GM12873 (cell line): Measurements from ENCODE around the gene AGBL1.

Source experiments
- TF ChIP-seq, protein P1 (sequence below): IDR thresholded peaks from 2 replicates; pipeline ENCODE4 v1.5.1; 2012; ENCODE audit warnings: low read depth, mild to moderate bottlenecking, moderate library complexity, low read length, control low read depth; ENCODE audit not compliant: insufficient read depth; ENCODE audit errors: missing control alignments

The AGBL1 gene

GRCh38 chr15:86267892-86268291 is 188.2 kb downstream of the AGBL1 start:
- TF ChIP-seq, protein P1, sequence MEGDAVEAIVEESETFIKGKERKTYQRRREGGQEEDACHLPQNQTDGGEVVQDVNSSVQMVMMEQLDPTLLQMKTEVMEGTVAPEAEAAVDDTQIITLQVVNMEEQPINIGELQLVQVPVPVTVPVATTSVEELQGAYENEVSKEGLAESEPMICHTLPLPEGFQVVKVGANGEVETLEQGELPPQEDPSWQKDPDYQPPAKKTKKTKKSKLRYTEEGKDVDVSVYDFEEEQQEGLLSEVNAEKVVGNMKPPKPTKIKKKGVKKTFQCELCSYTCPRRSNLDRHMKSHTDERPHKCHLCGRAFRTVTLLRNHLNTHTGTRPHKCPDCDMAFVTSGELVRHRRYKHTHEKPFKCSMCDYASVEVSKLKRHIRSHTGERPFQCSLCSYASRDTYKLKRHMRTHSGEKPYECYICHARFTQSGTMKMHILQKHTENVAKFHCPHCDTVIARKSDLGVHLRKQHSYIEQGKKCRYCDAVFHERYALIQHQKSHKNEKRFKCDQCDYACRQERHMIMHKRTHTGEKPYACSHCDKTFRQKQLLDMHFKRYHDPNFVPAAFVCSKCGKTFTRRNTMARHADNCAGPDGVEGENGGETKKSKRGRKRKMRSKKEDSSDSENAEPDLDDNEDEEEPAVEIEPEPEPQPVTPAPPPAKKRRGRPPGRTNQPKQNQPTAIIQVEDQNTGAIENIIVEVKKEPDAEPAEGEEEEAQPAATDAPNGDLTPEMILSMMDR = no peak

DNA sequence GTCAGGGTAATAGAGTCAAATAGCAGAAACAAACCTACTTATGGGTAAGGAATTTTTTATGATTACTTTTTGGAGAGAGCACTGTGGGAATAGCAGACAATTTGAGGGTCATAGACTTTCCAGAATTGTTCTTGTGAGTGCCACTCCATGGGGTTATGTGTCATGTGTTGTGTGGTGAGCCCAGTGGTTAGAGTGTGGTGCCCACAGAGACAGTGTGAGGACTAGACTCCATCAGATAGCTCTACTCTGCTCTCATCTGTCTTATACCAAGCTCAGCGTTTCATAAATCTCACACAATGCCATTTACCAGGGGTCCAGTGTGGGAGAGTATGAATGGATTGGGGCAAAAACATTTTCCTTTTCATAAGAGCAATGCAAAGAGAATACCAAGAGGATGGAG is 188.9 kb downstream of the AGBL1 start:
- TF ChIP-seq, protein P1 = no peak

DNA sequence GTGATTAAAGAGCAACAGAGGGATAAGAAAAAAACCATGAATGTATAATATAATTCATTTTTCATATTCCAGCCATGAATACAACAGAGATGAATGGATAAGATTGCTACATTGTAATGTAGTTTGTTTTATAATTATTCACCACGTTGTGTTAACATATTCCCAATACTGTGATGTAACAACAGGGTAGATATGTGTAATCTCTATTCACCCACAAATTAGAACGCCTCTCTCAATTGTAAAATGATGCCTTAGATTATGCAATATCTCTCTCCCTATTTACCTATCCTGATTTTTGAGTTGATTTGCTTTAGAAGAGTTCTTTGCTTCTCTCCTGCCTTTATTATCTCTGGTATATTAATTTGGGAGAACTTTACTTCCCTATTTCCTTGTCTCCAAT is 193.6 kb downstream of the AGBL1 start:
- TF ChIP-seq, protein P1 = no peak

GRCh38 chr15:86275361-86275760 is 195.7 kb downstream of the AGBL1 start:
- TF ChIP-seq, protein P1 = no peak

DNA sequence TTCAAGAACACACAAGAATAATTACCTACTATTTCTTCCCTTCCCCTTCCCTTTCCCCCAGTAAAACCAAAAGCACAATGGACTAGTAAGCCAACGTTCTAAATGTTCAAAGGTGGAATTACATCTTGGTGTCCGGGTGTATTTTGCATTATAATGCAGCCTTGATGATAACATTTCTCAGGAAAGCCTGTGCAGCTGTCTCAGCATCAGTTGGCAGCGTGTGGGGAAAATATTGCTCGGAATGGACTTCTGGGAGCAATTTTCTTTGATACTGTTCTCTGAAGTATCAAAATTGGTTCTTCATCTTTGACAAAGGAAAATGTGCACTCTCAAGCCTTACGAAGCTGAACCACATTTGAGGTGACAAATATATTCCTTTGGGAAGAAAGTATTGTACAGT is 198.9 kb downstream of the AGBL1 start:
- TF ChIP-seq, protein P1 = no peak

- TF ChIP-seq, protein P1 = no peak
Observed at GRCh38 chr15:86284635-86285034, 205.0 kb downstream of the AGBL1 start.

DNA sequence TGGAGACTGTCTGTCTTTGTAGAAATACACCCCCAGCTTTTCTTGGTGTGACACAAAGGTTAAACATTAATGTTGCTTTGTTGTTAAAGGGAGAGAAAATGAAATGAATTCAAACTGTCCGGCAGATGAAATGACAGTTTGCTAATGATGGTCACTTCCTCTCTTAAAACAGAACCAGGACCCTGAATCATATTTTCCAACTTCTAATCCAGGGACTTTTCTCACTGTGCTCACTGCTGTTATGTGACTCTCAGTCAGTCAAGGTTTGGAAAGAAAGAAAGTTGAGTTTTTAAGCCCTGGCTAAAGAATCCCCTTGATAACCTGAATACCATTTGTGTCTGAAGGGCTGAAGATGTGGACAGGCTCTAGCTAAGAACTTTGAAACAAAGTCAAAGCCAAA is 215.8 kb downstream of the AGBL1 start:
- TF ChIP-seq, protein P1 = no peak
